ENCODE measurements around the gene LUZP4.

- TF ChIP-seq, protein P1, sequence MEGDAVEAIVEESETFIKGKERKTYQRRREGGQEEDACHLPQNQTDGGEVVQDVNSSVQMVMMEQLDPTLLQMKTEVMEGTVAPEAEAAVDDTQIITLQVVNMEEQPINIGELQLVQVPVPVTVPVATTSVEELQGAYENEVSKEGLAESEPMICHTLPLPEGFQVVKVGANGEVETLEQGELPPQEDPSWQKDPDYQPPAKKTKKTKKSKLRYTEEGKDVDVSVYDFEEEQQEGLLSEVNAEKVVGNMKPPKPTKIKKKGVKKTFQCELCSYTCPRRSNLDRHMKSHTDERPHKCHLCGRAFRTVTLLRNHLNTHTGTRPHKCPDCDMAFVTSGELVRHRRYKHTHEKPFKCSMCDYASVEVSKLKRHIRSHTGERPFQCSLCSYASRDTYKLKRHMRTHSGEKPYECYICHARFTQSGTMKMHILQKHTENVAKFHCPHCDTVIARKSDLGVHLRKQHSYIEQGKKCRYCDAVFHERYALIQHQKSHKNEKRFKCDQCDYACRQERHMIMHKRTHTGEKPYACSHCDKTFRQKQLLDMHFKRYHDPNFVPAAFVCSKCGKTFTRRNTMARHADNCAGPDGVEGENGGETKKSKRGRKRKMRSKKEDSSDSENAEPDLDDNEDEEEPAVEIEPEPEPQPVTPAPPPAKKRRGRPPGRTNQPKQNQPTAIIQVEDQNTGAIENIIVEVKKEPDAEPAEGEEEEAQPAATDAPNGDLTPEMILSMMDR (conservative IDR thresholded peaks at IDR 0.05) = no peak
- TF ChIP-seq ZFX (IDR thresholded peaks at IDR 0.05) = no peak
Measured at GRCh38 chrX:115324194-115324593, 34.7 kb downstream of the LUZP4 start.
